ENCODE measurements around the gene CD226. TPM values are rescaled to one million over a fixed set of nuclear protein-coding genes. Genes with fewer than 3 reads are reported as not detected.
"Not testable (repeated sequence)": the region's sequence is repeated elsewhere in the genome, so short reads cannot be mapped to it uniquely, and the experiment has no call there.

Gene CD226
- total and polyA plus RNA-seq, 2 experiments from 2014 or later = 0.05 to 2.1 TPM

DNA sequence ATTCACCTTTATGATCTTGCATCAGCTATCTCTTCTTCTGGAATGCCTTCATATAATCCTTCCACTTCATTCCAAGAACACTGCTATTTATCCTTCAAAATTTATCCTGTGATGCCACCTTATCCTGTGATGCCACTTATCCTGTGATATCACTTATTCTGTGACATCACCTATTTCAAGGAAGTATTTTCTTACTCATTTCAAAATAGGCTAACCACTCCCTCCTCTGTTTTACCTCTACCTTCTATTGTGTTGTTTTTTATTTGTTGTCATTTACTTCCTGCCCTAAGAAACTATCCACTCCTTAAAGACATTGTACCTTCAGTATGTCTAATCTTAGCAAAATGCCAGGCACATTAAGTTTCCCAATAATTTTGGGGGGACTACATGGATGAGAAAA lies 38.8 kb downstream of the CD226 start:
- Histone ChIP-seq H3K9me2 (ENCODE audit: insufficient read depth) (no peaks in the 10 kb centered on the region), H4K20me1 (ENCODE audit: insufficient read depth) (no peaks in the 10 kb centered on the region), H3K4me2 (ENCODE audit: unreplicated experiment) (no peak overlapping the region), H3K27ac (no peak overlapping the region), H2AFZ (no peak overlapping the region), H3K4me1 (ENCODE audit: insufficient read depth) (no peaks in the 10 kb centered on the region), H3K36me3 (ENCODE audit: low read depth) (no peaks in the 10 kb centered on the region), H3K9ac (no peak overlapping the region), H3K9me3 (ENCODE audit: low read depth) (no peaks in the 10 kb centered on the region), H3K27me3 (replicated peaks; ENCODE audit: insufficient read depth) (no peaks in the 10 kb centered on the region), H3K4me3 (no peak overlapping the region), H3F3A (ENCODE audit: insufficient read depth) (no peaks in the 10 kb centered on the region), H3K79me2 (ENCODE audit: insufficient read depth) (no peaks in the 10 kb centered on the region)
- DNase-seq = no peak
- in situ Hi-C loops (cut with MboI) = no loop called here
- TF ChIP-seq EZH2phosphoT487 (IDR thresholded peaks at IDR 0.05; ENCODE audit: insufficient read depth, low read depth) (no peak), EZH2 (IDR thresholded peaks at IDR 0.05; ENCODE audit: insufficient read depth, poor library complexity, severe bottlenecking) (no peak)

DNA sequence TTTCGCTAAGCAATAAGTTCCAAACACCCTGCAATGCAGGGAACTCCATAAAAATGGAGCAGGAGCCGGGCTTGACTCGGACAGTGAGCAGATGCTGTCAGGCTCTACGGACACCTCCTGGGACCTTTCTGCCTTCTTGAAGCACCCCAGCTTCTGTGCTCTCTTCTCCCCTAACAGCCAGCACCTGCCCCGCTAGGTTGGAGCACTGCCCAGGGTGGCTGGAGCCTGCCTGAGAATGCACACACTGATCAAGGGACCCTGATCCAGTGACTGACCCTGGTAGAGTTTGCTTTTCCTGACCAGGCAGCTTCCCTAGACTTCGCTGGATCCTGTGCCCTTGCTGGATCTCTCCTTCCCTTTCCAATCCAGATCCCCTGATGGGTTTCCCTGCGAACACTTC lies 40.9 kb downstream of the CD226 start:
- Histone ChIP-seq H3K27ac (no peak overlapping the region), H3K4me3 (no peak overlapping the region), H3F3A (ENCODE audit: insufficient read depth) (no peaks in the 10 kb centered on the region), H3K9me3 (ENCODE audit: low read depth) (no peaks in the 10 kb centered on the region), H3K79me2 (ENCODE audit: insufficient read depth) (no peaks in the 10 kb centered on the region), H3K9me2 (ENCODE audit: insufficient read depth) (no peaks in the 10 kb centered on the region), H3K27me3 (replicated peaks; ENCODE audit: insufficient read depth) (no peaks in the 10 kb centered on the region), H3K36me3 (ENCODE audit: low read depth) (no peaks in the 10 kb centered on the region), H4K20me1 (ENCODE audit: insufficient read depth) (no peaks in the 10 kb centered on the region), H3K9ac (no peak overlapping the region), H2AFZ (no peak overlapping the region), H3K4me1 (ENCODE audit: insufficient read depth) (no peaks in the 10 kb centered on the region), H3K4me2 (ENCODE audit: unreplicated experiment) (no peak overlapping the region)
- DNase-seq = no peak
- in situ Hi-C loops (cut with MboI) = no loop called here
- TF ChIP-seq EZH2phosphoT487 (IDR thresholded peaks at IDR 0.05; ENCODE audit: insufficient read depth, low read depth) (no peak), EZH2 (IDR thresholded peaks at IDR 0.05; ENCODE audit: insufficient read depth, poor library complexity, severe bottlenecking) (no peak)
- WGBS, 2 experiments (ENCODE audit: low coverage in 1 of 2, low lambda C conversion rate in 2 of 2, missing lambda C conversion rate in 2 of 2) = 82 to 92% methylated on average over 7 of the region's 7 CpGs

DNA sequence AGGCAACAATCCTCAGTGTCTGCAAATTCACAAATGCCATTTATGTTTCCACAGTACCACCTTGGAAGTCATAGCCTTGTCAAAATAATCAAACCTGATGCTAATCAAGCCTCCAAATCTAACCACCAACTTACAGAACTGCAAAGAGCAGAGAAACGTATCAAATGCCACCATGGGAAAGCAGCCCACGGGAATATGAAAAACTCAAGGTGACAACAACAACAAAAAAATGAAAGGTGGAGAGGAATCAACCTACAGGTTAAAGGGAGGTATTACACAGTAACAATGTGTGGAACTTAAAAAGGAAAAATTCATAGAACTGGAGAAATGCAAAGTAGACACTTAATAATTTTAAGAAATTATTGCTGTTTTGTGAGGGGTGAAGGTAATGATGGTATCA lies 46.7 kb downstream of the CD226 start:
- no peak for DNase-seq
- H3K4me2 ChIP-seq (ENCODE audit: unreplicated experiment) = no peak overlapping the region
- H4K20me1 ChIP-seq (ENCODE audit: insufficient read depth) = no peaks in the 10 kb centered on the region
- no peak overlapping the region for H2AFZ ChIP-seq
- H3F3A ChIP-seq (ENCODE audit: insufficient read depth) = no peaks in the 10 kb centered on the region
- in situ Hi-C loops (cut with MboI) = no loop called here
- H3K4me3 ChIP-seq = no peak overlapping the region
- 96 to 98% methylated on average over 2 of the region's 2 CpGs for WGBS, 2 experiments (ENCODE audit: low coverage in 1 of 2, low lambda C conversion rate in 2 of 2, missing lambda C conversion rate in 2 of 2)
- H3K27me3 ChIP-seq (replicated peaks; ENCODE audit: insufficient read depth) = no peaks in the 10 kb centered on the region
- H3K9me2 ChIP-seq (ENCODE audit: insufficient read depth) = no peaks in the 10 kb centered on the region
- H3K27ac ChIP-seq = no peak overlapping the region
- no peaks in the 10 kb centered on the region for H3K4me1 ChIP-seq (ENCODE audit: insufficient read depth)
- H3K9me3 ChIP-seq (ENCODE audit: low read depth) = no peaks in the 10 kb centered on the region
- TF ChIP-seq EZH2 (IDR thresholded peaks at IDR 0.05; ENCODE audit: insufficient read depth, poor library complexity, severe bottlenecking) (no peak), EZH2phosphoT487 (IDR thresholded peaks at IDR 0.05; ENCODE audit: insufficient read depth, low read depth) (no peak)
- H3K36me3 ChIP-seq (ENCODE audit: low read depth) = no peaks in the 10 kb centered on the region
- no peak overlapping the region for H3K9ac ChIP-seq
- H3K79me2 ChIP-seq (ENCODE audit: insufficient read depth) = no peaks in the 10 kb centered on the region

DNA sequence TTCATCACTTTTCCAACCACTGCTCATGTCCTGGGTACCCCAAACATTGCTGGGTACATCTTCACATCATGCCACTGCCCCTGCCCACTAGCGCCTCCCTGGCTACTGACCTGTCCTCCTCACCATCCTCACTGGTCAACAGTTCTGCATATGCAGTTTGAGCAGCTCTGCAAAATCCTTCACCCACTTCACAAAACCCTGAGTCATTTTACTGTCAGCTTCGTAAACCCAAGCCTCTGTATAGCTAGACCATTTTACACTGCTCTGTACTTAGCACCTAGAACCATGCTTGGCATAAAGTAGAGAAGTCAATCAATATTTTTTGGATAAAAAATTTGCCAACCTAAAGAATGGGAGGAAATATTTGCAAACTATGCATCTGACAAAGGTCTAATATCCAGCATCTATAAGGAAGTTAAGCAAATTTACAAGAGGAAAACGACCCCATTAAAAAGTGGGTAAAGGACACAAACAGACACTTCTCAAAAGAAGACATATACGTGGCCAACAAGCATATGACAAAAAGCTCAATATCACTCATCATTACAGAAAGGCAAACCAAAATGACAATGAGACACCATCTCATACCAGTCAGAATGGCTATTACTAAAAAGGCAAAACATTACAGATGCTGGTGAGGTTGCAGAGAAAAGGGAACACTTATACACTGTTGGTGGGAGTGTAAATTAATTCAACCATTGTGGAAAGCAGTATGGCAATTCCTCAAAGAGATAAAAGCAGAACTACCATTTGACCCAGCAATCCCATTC lies 48.3 kb downstream of the CD226 start:
- WGBS, 2 experiments (ENCODE audit: low coverage in 1 of 2, low lambda C conversion rate in 2 of 2, missing lambda C conversion rate in 2 of 2) = 90 to 91% methylated on average over 4 of the region's 4 CpGs
- H3F3A ChIP-seq (ENCODE audit: insufficient read depth); DNase-seq; H3K9ac ChIP-seq; H4K20me1 ChIP-seq (ENCODE audit: insufficient read depth); H3K27ac ChIP-seq; H3K9me3 ChIP-seq (ENCODE audit: low read depth); H2AFZ ChIP-seq; H3K27me3 ChIP-seq (replicated peaks; ENCODE audit: insufficient read depth); H3K4me3 ChIP-seq; H3K36me3 ChIP-seq (ENCODE audit: low read depth); H3K4me1 ChIP-seq (ENCODE audit: insufficient read depth); in situ Hi-C loops (cut with MboI); H3K79me2 ChIP-seq (ENCODE audit: insufficient read depth); H3K4me2 ChIP-seq (ENCODE audit: unreplicated experiment); H3K9me2 ChIP-seq (ENCODE audit: insufficient read depth): not testable (repeated sequence)

Measured in GM23248 (cell line).